Stimulated activated CD8-positive, alpha-beta memory T cell treated with anti-CD3 and anti-CD28 coated beads, Interleukin-12 subunit alpha, Interleukin-12 subunit beta, amount 100 ng/mL, for 4 hours (primary cell): ENCODE measurements around the gene PTPRK.

Experiments used
- DNase-seq: peaks from one replicate; pipeline ENCODE4 v3.0.0-alpha.2; 2020; ENCODE audit warnings: low read depth

The PTPRK gene

GRCh38 chr6:128343706-128344105 lies 176.7 kb downstream of the PTPRK start:
- DNase-seq = no peak

GRCh38 chr6:128339635-128340450 lies 180.6 kb downstream of the PTPRK start:
- no peak for DNase-seq

- no peak for DNase-seq
Measured at GRCh38 chr6:128337619-128338018, 182.8 kb downstream of the PTPRK start.

GRCh38 chr6:128336436-128337095 lies 183.8 kb downstream of the PTPRK start:
- DNase-seq = no peak

- no peak for DNase-seq
Measured at GRCh38 chr6:128335963-128336362, 184.4 kb downstream of the PTPRK start.

- DNase-seq = no peak
Measured at GRCh38 chr6:128333581-128334223, 186.7 kb downstream of the PTPRK start.

GRCh38 chr6:128327890-128328289 lies 192.5 kb downstream of the PTPRK start:
- DNase-seq = no peak

GRCh38 chr6:128323011-128323410 lies 197.4 kb downstream of the PTPRK start:
- DNase-seq = no peak

- no peak for DNase-seq
Measured at GRCh38 chr6:128319946-128320345, 200.5 kb downstream of the PTPRK start.

GRCh38 chr6:128319157-128319556 lies 201.2 kb downstream of the PTPRK start:
- no peak for DNase-seq

- no peak for DNase-seq
Measured at GRCh38 chr6:128316258-128316929, 204.0 kb downstream of the PTPRK start.

GRCh38 chr6:128314190-128314589 lies 206.2 kb downstream of the PTPRK start:
- DNase-seq = no peak

- DNase-seq = no peak
Measured at GRCh38 chr6:128311944-128312570, 208.3 kb downstream of the PTPRK start.

- no peak for DNase-seq
Measured at GRCh38 chr6:128310451-128310850, 209.9 kb downstream of the PTPRK start.

GRCh38 chr6:128307671-128308070 lies 212.7 kb downstream of the PTPRK start:
- no peak for DNase-seq

GRCh38 chr6:128305976-128306375 lies 214.4 kb downstream of the PTPRK start:
- no peak for DNase-seq

- DNase-seq = no peak
Measured at GRCh38 chr6:128305228-128305627, 215.2 kb downstream of the PTPRK start.

- DNase-seq = no peak
Measured at GRCh38 chr6:128303870-128304269, 216.5 kb downstream of the PTPRK start.

GRCh38 chr6:128302942-128303341 lies 217.5 kb downstream of the PTPRK start:
- DNase-seq = no peak

- no peak for DNase-seq
Measured at GRCh38 chr6:128295670-128296069, 224.7 kb downstream of the PTPRK start.

- no peak for DNase-seq
Measured at GRCh38 chr6:128290221-128290620, 230.2 kb downstream of the PTPRK start.

GRCh38 chr6:128284128-128284527 lies 236.3 kb downstream of the PTPRK start:
- no peak for DNase-seq
